H54 (cell line): ENCODE results near the gene MRPS22.
"Not testable (repeated sequence)": the region's sequence is repeated elsewhere in the genome, so short reads cannot be mapped to it uniquely, and the experiment has no call there.

Source experiments
- DNase-seq: peaks from one replicate; pipeline ENCODE4 v3.0.0; 2011; ENCODE audit warnings: low spot score, mixed read lengths; ENCODE audit not compliant: insufficient read length
- FAIRE-seq: peaks from 3 replicates; lab custom pipeline; 2011; peaks lifted over from hg19 to GRCh38; lab: Jason Lieb, UNC
- POLR2A ChIP-seq: IDR thresholded peaks from 2 replicates; pipeline ENCODE4 v1.6.1; 2011; ENCODE audit warnings: low read depth, mild to moderate bottlenecking, low read length

The MRPS22 gene

DNA sequence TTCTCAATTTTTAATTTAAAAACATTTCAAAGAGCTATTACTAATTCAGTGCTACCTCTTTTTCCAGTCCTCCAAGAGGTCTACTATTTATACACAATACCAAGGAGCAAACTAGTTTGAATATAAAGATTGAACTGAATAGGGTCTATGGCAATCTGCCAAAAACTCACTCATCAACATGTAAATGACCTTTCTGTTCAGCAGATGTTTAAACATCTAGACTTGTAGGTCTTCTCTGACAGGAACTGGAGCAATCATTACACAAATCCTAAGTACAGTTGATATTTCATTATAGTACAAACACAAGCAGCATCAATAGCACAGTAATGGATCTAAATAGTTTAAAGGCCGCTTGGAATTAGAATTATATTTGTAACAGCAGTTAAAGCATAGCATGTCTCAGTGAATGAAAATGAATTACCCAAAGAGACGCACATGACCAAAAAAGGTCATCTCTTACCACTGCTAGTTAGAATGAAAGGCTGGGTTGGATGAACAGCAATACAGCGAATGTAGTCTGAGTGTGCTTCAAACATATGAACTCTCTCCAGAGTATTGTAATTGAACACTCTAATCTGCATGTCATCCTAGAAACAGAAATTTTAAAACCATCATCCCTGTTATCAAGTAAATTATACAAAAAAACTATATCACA lies 34.9 kb downstream of the MRPS22 start:
- no peak for DNase-seq

GRCh38 chr3:139380575-139380974 lies 36.8 kb downstream of the MRPS22 start:
- FAIRE-seq (no peak), DNase-seq (no peak)
- TF ChIP-seq POLR2A: no peak

More for the DNA sequence above, 34.9 kb downstream of the MRPS22 start:
- no peak for FAIRE-seq
- TF ChIP-seq POLR2A: no peak

DNA sequence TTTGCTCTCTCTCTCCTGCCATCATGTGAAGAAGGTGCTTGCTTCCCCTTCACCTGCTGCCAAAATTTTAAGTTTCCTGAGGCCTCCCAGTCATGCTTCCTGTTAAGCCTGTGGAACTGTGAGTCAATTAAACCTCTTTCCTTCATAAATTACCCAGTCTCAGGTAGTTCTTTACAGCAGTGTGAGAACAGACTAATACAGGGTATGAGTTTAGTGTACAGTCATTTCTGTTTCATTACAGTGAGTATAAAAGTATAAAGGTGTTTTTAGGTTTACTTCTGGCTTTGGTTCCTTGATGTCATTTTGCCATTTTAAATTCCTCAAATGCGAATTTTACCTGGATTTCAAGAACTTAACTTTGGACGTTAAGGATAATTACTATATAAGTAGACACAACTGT lies 38.5 kb downstream of the MRPS22 start:
- not testable (repeated sequence) for DNase-seq, FAIRE-seq

DNA sequence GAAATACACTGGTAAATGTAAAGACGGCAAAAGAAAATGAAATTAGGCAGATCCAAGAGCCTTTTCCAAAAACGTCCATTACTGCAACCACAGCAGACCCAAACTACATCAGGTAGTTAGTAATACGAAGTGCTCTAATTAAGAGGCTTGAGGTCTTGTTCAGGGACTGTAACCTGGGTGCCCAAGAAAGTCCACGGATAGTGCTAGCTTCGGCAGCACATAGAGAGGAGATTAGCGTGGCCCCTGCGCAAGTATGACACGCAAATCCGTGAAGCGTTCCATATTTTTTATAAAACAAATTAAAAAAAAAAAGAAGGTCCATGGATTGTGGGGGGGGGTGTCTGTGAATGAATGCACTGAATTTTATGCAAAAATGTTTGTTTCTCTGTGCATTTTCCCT lies 44.3 kb downstream of the MRPS22 start:
- no peak for TF ChIP-seq POLR2A
- DNase-seq (no peak), FAIRE-seq (no peak)

- FAIRE-seq (no peak), DNase-seq (no peak)
- no peak for TF ChIP-seq POLR2A
These were observed 45.2 kb downstream of the MRPS22 start for GRCh38 chr3:139388821-139389551.

GRCh38 chr3:139389552-139390368 lies 45.9 kb downstream of the MRPS22 start, which contains the start of gene COPB2:
Gene COPB2 (minus strand): TSS chr3:139389647. CDS start chr3:139389550, 97 bp downstream.
- FAIRE-seq: peak; percentile 99
- peak; percentile 64 for TF ChIP-seq POLR2A

DNA sequence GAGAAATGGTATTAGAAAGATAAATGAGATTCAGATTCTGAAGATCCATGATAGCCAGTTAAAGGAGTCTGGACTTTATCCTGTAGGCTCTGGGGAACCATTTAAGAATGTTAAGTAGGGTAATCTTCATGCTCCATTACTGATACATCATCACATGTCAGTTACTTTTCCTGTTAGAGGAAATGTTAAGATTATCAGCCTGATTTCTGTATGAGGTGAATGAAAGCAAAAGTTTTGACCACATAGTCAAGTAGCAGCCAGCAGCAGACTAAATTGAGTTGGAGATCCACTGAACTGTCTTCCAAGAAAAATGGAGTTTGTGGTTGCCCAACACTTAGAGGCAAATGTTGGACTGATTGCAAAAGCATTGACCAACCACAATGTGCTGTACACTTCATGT lies 50.3 kb downstream of the MRPS22 start:
- no peak for TF ChIP-seq POLR2A
- DNase-seq (no peak), FAIRE-seq (no peak)

More at GRCh38 chr3:139389552-139390368, 45.9 kb downstream of the MRPS22 start, which contains the start of gene COPB2:
- peak; percentile 88 for DNase-seq

GRCh38 chr3:139396707-139397106 lies 52.9 kb downstream of the MRPS22 start:
- no peak for TF ChIP-seq POLR2A
- FAIRE-seq (no peak), DNase-seq (no peak)

- FAIRE-seq, DNase-seq: not testable (repeated sequence)
These were observed 57.3 kb downstream of the MRPS22 start for GRCh38 chr3:139401155-139401554.
